Epidermal melanocyte (primary cell): ENCODE measurements around the gene ZNF607.

Experiments
- DNase-seq: peaks from one replicate; pipeline ENCODE4 v3.0.0; 2011; ENCODE audit warnings: low spot score; ENCODE audit not compliant: insufficient read length

Gene ZNF607

GRCh38 chr19:37654118-37654517, 65.4 kb downstream of the ZNF607 start:
- no peak for DNase-seq
